ENCODE measurements around the gene TMEM221. TPM values are rescaled to one million over a fixed set of nuclear protein-coding genes. Genes with fewer than 3 reads are reported as not detected.

TMEM221 gene
- polyA plus RNA-seq, result not detected in 2 replicates
- not detected in 2 replicates for polyA minus RNA-seq

GRCh38 chr19:17448131-17448967, at the start of gene TMEM221:
TMEM221 (minus strand) TSS chr19:17448668; CDS start chr19:17448462, 206 bp downstream.
- peaks cover 9% of the 10 kb centered on the region for H3K27me3 ChIP-seq (ENCODE audit: insufficient read depth, low read depth, low read length)
- H3K36me3 ChIP-seq (ENCODE audit: insufficient read depth, low read length), result no peaks in the 10 kb centered on the region
- no peaks in the 10 kb centered on the region for H3K9me3 ChIP-seq (ENCODE audit: low read length)
- H3K9ac ChIP-seq (ENCODE audit: low read length), result no peak within 1 kb of the TSS
- H2AFZ ChIP-seq (ENCODE audit: low read depth, low read length), result no peak within 1 kb of the TSS
- H3F3A ChIP-seq (ENCODE audit: insufficient read depth, low read length, poor library complexity, severe bottlenecking), result no peaks in the 10 kb centered on the region
- H3K79me2 ChIP-seq (replicated peaks; ENCODE audit: insufficient read depth, low read length), result no peaks in the 10 kb centered on the region
- no peaks in the 10 kb centered on the region for H3K9me2 ChIP-seq (ENCODE audit: insufficient read depth, low read length)
- H3K27ac ChIP-seq (ENCODE audit: low read length), result no peak within 1 kb of the TSS
- peak within 1 kb of the TSS; percentile 43 for H3K4me3 ChIP-seq (ENCODE audit: low read length)
- H3K4me2 ChIP-seq (ENCODE audit: low read length), result no peak within 1 kb of the TSS
- TF ChIP-seq SMC3 (conservative IDR thresholded peaks at IDR 0.05; ENCODE audit: poor library complexity) (no peak), REST (IDR thresholded peaks at IDR 0.05; ENCODE audit: borderline replicate concordance) (no peak), RAD21 (conservative IDR thresholded peaks at IDR 0.05) (no peak), CTCF (IDR thresholded peaks at IDR 0.05; ENCODE audit: poor library complexity, severe bottlenecking) (no peak), TAF1 (IDR thresholded peaks at IDR 0.05; ENCODE audit: low read depth) (no peak), EP300 (conservative IDR thresholded peaks at IDR 0.05; ENCODE audit: poor library complexity, severe bottlenecking) (no peak), POLR2AphosphoS5 (IDR thresholded peaks at IDR 0.05) (no peak), MXI1 (conservative IDR thresholded peaks at IDR 0.05; ENCODE audit: poor library complexity, severe bottlenecking) (no peak), EZH2 (IDR thresholded peaks at IDR 0.05; ENCODE audit: borderline replicate concordance, insufficient read depth, low read length, poor library complexity, severe bottlenecking) (no peak)
- no peaks in the 10 kb centered on the region for H4K20me1 ChIP-seq (ENCODE audit: insufficient read depth)

DNA sequence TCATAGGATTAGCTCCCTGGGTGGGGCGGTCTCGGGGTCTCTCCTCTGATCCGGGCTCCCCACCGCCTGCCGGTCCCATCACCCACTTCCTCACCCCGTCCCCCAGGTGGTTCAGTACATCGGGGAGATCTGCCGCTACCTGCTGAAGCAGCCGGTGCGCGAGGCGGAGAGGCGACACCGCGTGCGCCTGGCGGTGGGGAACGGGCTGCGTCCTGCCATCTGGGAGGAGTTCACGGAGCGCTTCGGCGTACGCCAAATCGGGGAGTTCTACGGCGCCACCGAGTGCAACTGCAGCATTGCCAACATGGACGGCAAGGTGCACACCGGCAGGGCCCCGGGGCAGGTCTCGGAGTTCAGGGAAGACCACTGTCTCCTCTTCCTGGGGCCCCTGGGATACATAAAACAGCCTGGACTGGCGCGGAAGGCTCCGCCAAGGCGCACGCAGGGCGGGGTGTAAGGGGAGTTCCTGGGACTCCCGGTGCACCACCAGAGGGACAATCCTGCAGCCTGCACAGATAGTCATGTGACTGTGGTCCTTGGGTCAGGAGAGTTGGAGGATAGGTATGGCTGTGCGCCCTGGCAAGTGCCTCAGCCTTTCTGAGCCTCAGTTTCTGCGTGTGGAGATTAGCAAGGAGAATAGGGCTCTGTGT, 48.8 kb upstream of the TMEM221 start:
- H3K9ac ChIP-seq (ENCODE audit: low read length), result no peak overlapping the region
- no peak overlapping the region for H3K27ac ChIP-seq (ENCODE audit: low read length)
- no peaks in the 10 kb centered on the region for H3K9me3 ChIP-seq (ENCODE audit: low read length)
- H3F3A ChIP-seq (ENCODE audit: insufficient read depth, low read length, poor library complexity, severe bottlenecking), result no peaks in the 10 kb centered on the region
- no peaks in the 10 kb centered on the region for H3K9me2 ChIP-seq (ENCODE audit: insufficient read depth, low read length)
- H3K79me2 ChIP-seq (replicated peaks; ENCODE audit: insufficient read depth, low read length), result no peaks in the 10 kb centered on the region
- H3K27me3 ChIP-seq (ENCODE audit: insufficient read depth, low read depth, low read length), result no peaks in the 10 kb centered on the region
- no peaks in the 10 kb centered on the region for H3K36me3 ChIP-seq (ENCODE audit: insufficient read depth, low read length)
- H3K4me2 ChIP-seq (ENCODE audit: low read length), result no peak overlapping the region
- no peaks in the 10 kb centered on the region for H4K20me1 ChIP-seq (ENCODE audit: insufficient read depth)
- H3K4me3 ChIP-seq (ENCODE audit: low read length), result no peak overlapping the region
- no peak overlapping the region for H2AFZ ChIP-seq (ENCODE audit: low read depth, low read length)
- no peak for TF ChIP-seq EZH2 (IDR thresholded peaks at IDR 0.05; ENCODE audit: borderline replicate concordance, insufficient read depth, low read length, poor library complexity, severe bottlenecking)
- TF ChIP-seq TAF1 (IDR thresholded peaks at IDR 0.05; ENCODE audit: low read depth), result no peak
- no peak for TF ChIP-seq REST (IDR thresholded peaks at IDR 0.05; ENCODE audit: borderline replicate concordance)
- no peak for TF ChIP-seq MXI1 (conservative IDR thresholded peaks at IDR 0.05; ENCODE audit: poor library complexity, severe bottlenecking)
- TF ChIP-seq EP300 (conservative IDR thresholded peaks at IDR 0.05; ENCODE audit: poor library complexity, severe bottlenecking), result no peak
- TF ChIP-seq CTCF (IDR thresholded peaks at IDR 0.05; ENCODE audit: poor library complexity, severe bottlenecking), result no peak
- TF ChIP-seq RAD21 (conservative IDR thresholded peaks at IDR 0.05), result no peak
- TF ChIP-seq SMC3 (conservative IDR thresholded peaks at IDR 0.05; ENCODE audit: poor library complexity), result no peak
- no peak for TF ChIP-seq POLR2AphosphoS5 (IDR thresholded peaks at IDR 0.05)
